Neural cell (in vitro differentiated cells): Measurements from ENCODE around the gene TGM5. TPM values are rescaled to one million over a fixed set of nuclear protein-coding genes. Genes with fewer than 3 reads are reported as not detected.

Experiments
- H2AFZ ChIP-seq: fragments of 200-600, 300-800 bp; sonication (generic), shearing (Covaris generic); 2 replicates; pipeline ENCODE4 v1.6.0; 2014; ENCODE audit warnings: low read depth, mild to moderate bottlenecking, antibody characterized with exemption, low read length, moderate library complexity
- H3F3A ChIP-seq: fragments of 200-600 bp; shearing (Covaris generic); 2 replicates; pipeline ENCODE4 v1.6.1; 2016; ENCODE audit warnings: mild to moderate bottlenecking, moderate library complexity, mixed read lengths, antibody characterized with exemption, low read length; ENCODE audit not compliant: insufficient read depth, poor library complexity, severe bottlenecking
- H3K27ac ChIP-seq: fragments of 200-600, 300-800 bp; sonication (generic), shearing (Covaris generic); 2 replicates; pipeline ENCODE4 v1.5.1; 2014; ENCODE audit warnings: mild to moderate bottlenecking, low read length, moderate library complexity
- H3K27me3 ChIP-seq: fragments of 300-800, 200-600 bp; sonication (generic), shearing (Covaris generic); 2 replicates; pipeline ENCODE4 v1.6.0; 2014; ENCODE audit warnings: mild to moderate bottlenecking, low read depth, low read length, moderate library complexity; ENCODE audit not compliant: insufficient read depth
- H3K36me3 ChIP-seq: fragments of 300-800, 200-600 bp; sonication (generic), shearing (Covaris generic); 2 replicates; pipeline ENCODE4 v1.5.1; 2014; ENCODE audit warnings: mild to moderate bottlenecking, antibody characterized with exemption, low read length, moderate library complexity; ENCODE audit not compliant: insufficient read depth
- H3K4me2 ChIP-seq: fragments of 300-800, 200-600 bp; sonication (generic), shearing (Covaris generic); 2 replicates; pipeline ENCODE4 v1.6.0; 2014; ENCODE audit warnings: mild to moderate bottlenecking, low read length
- H3K4me3 ChIP-seq: fragments of 300-800, 200-600 bp; sonication (generic), shearing (Covaris generic); 2 replicates; pipeline ENCODE4 v1.5.1; 2014; ENCODE audit warnings: mild to moderate bottlenecking, low read length, moderate library complexity
- H3K79me2 ChIP-seq: fragments of 200-600 bp; shearing (Covaris generic); replicated peaks from 2 replicates; pipeline ENCODE4 v1.6.0; 2014; ENCODE audit warnings: mild to moderate bottlenecking, low read length, moderate library complexity; ENCODE audit not compliant: insufficient read depth
- H3K9ac ChIP-seq: fragments of 300-800, 200-600 bp; sonication (generic), shearing (Covaris generic); 2 replicates; pipeline ENCODE4 v1.6.1; 2016; ENCODE audit warnings: mild to moderate bottlenecking, low read length, mixed read lengths
- H3K9me2 ChIP-seq: fragments of 200-600 bp; shearing (Covaris generic); 2 replicates; pipeline ENCODE4 v1.6.1; 2016; ENCODE audit warnings: mild to moderate bottlenecking, low read length, mixed read lengths; ENCODE audit not compliant: insufficient read depth
- H3K9me3 ChIP-seq: fragments of 200-600, 300-800 bp; sonication (generic), shearing (Covaris generic); 2 replicates; pipeline ENCODE4 v1.6.1; 2016; ENCODE audit warnings: mild to moderate bottlenecking, mixed run types, low read length, moderate library complexity, mixed read lengths
- H4K20me1 ChIP-seq: fragments of 200-600 bp; shearing (Covaris generic); 2 replicates; pipeline ENCODE4 v1.6.1; 2016; ENCODE audit warnings: mild to moderate bottlenecking, mixed run types; ENCODE audit not compliant: insufficient read depth
- CTCF ChIP-seq: fragments of 450-650 bp; IDR thresholded peaks from 2 replicates; pipeline ENCODE4 v1.5.1; 2014; ENCODE audit warnings: antibody characterized with exemption, mild to moderate bottlenecking, moderate library complexity; ENCODE audit not compliant: poor library complexity, severe bottlenecking
- EP300 ChIP-seq: fragments of 450-650 bp; conservative IDR thresholded peaks from 2 replicates; pipeline ENCODE4 v1.6.1; 2014; ENCODE audit warnings: antibody characterized with exemption, mild to moderate bottlenecking, moderate library complexity; ENCODE audit not compliant: poor library complexity, severe bottlenecking
- EZH2 ChIP-seq: fragments of 200-600, 300-800 bp; shearing (Covaris generic), sonication (generic); IDR thresholded peaks from 2 replicates; pipeline ENCODE4 v1.6.1; 2014; ENCODE audit warnings: antibody characterized with exemption, low read length, borderline replicate concordance, mild to moderate bottlenecking; ENCODE audit not compliant: insufficient read depth, poor library complexity, severe bottlenecking
- MXI1 ChIP-seq: fragments of 450-650 bp; conservative IDR thresholded peaks from 2 replicates; pipeline ENCODE4 v1.6.1; 2014; ENCODE audit warnings: antibody characterized with exemption, mild to moderate bottlenecking; ENCODE audit not compliant: poor library complexity, severe bottlenecking
- POLR2AphosphoS5 ChIP-seq: IDR thresholded peaks from 2 replicates; pipeline ENCODE4 v1.6.1; 2012
- RAD21 ChIP-seq: fragments of 450-650 bp; conservative IDR thresholded peaks from 2 replicates; pipeline ENCODE4 v1.6.1; 2014; ENCODE audit warnings: antibody characterized with exemption, mild to moderate bottlenecking, moderate library complexity
- SMC3 ChIP-seq: fragments of 450-650 bp; conservative IDR thresholded peaks from 2 replicates; pipeline ENCODE4 v1.6.1; 2014; ENCODE audit warnings: antibody characterized with exemption, mild to moderate bottlenecking, moderate library complexity; ENCODE audit not compliant: poor library complexity
- TAF1 ChIP-seq: IDR thresholded peaks from 2 replicates; pipeline ENCODE4 v1.6.1; 2012; ENCODE audit warnings: low read depth
- polyA plus RNA-seq: library from polyadenylated mRNA; depleted of rRNA; stranded (reverse); fragments of >200 nt; gene quantifications from 2 replicates; pipeline ENCODE4 v1.2.3, GENCODE V29; 2014
- TF ChIP-seq, protein P1 (sequence below): IDR thresholded peaks from 2 replicates; pipeline ENCODE4 v1.6.1; 2012; ENCODE audit warnings: borderline replicate concordance

TGM5 gene
- polyA plus RNA-seq, 1 donor from 2014 or later: not detected

DNA sequence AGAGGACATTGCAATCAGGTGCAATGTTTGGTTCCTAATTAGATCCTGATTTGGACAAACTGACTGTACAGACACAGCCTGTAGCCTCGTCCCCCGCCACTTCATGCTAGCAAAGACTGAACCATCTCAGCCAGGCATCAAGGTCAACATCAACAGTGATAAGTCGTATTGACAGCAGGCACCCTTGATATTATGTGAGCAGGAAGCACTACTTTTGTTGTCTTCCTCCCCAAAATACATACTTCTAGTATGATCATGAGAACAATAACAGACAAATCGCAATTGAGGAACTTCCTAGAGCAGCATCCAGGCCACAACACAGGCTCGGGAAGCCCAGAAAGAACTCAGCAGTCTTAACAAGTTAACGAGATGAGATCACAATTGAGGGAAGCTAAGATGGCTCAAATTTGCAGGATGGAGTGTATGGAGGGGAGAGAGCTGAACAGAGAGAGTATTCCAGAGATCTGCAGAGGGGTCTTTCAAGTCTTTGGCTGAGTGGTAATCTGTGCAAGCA lies 20.4 kb downstream of the TGM5 start:
- no peaks in the 10 kb centered on the region for H3K9me3 ChIP-seq
- no peak for TF ChIP-seq EP300
- TF ChIP-seq, protein P1, sequence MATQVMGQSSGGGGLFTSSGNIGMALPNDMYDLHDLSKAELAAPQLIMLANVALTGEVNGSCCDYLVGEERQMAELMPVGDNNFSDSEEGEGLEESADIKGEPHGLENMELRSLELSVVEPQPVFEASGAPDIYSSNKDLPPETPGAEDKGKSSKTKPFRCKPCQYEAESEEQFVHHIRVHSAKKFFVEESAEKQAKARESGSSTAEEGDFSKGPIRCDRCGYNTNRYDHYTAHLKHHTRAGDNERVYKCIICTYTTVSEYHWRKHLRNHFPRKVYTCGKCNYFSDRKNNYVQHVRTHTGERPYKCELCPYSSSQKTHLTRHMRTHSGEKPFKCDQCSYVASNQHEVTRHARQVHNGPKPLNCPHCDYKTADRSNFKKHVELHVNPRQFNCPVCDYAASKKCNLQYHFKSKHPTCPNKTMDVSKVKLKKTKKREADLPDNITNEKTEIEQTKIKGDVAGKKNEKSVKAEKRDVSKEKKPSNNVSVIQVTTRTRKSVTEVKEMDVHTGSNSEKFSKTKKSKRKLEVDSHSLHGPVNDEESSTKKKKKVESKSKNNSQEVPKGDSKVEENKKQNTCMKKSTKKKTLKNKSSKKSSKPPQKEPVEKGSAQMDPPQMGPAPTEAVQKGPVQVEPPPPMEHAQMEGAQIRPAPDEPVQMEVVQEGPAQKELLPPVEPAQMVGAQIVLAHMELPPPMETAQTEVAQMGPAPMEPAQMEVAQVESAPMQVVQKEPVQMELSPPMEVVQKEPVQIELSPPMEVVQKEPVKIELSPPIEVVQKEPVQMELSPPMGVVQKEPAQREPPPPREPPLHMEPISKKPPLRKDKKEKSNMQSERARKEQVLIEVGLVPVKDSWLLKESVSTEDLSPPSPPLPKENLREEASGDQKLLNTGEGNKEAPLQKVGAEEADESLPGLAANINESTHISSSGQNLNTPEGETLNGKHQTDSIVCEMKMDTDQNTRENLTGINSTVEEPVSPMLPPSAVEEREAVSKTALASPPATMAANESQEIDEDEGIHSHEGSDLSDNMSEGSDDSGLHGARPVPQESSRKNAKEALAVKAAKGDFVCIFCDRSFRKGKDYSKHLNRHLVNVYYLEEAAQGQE: no peak
- TF ChIP-seq TAF1: no peak
- no peak for TF ChIP-seq RAD21
- TF ChIP-seq POLR2AphosphoS5: no peak
- TF ChIP-seq CTCF: no peak
- TF ChIP-seq MXI1: no peak
- no peak for TF ChIP-seq EZH2
- TF ChIP-seq SMC3: no peak

DNA sequence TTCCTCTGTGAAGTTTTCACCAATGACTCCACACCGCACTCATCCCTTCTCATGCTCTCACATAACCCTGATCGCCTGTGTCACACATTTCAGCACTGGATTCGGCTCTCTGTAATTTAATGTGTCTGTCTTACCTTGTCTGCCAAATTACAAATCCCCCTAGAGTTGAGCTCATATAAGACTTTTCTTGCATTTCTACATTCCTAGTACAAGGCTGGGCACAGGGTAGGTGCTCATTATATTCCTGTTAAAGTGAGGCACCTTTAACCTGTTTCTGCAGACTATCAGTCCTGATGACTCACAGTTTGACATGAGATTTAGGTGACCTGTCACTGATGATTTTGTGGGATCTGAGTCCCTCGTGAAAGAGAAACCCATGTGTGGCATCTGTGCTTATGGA lies 22.6 kb downstream of the TGM5 start:
- no peaks in the 10 kb centered on the region for H4K20me1 ChIP-seq
- H2AFZ ChIP-seq: no peak overlapping the region
- H3K9me3 ChIP-seq: no peaks in the 10 kb centered on the region
- no peak overlapping the region for H3K9ac ChIP-seq
- TF ChIP-seq TAF1: no peak
- TF ChIP-seq POLR2AphosphoS5: no peak
- TF ChIP-seq EZH2: no peak
- TF ChIP-seq, protein P1: no peak
- no peak overlapping the region for H3K27ac ChIP-seq
- no peak overlapping the region for H3K4me2 ChIP-seq
- no peak overlapping the region for H3K4me3 ChIP-seq
- no peaks in the 10 kb centered on the region for H3K36me3 ChIP-seq
- H3K79me2 ChIP-seq: no peaks in the 10 kb centered on the region
- H3K9me2 ChIP-seq: no peaks in the 10 kb centered on the region
- no peaks in the 10 kb centered on the region for H3F3A ChIP-seq
- H3K27me3 ChIP-seq: no peaks in the 10 kb centered on the region

More for the DNA sequence above, 20.4 kb downstream of the TGM5 start:
- Histone ChIP-seq H2AFZ (no peak overlapping the region), H4K20me1 (no peaks in the 10 kb centered on the region), H3K4me3 (no peak overlapping the region), H3F3A (no peaks in the 10 kb centered on the region), H3K27me3 (no peaks in the 10 kb centered on the region), H3K9ac (no peak overlapping the region), H3K9me2 (no peaks in the 10 kb centered on the region), H3K27ac (no peak overlapping the region), H3K79me2 (no peaks in the 10 kb centered on the region), H3K36me3 (no peaks in the 10 kb centered on the region), H3K4me2 (no peak overlapping the region)
